Activated CD8-positive, alpha-beta T cell treated with anti-CD3 and anti-CD28 coated beads, Interleukin-2, amount 10 ng/mL, durations not matched to agents 7 days and 5 days (primary cell): ENCODE results near the gene DNASE1L3. TPM values are rescaled to one million over a fixed set of nuclear protein-coding genes. Genes with fewer than 3 reads are reported as not detected.

Experiments
- ATAC-seq: fragments of 150-1000 bp; cut with Tn5 transposase; one replicate; pipeline ENCODE4 v1.10.0; 2021; ENCODE audit warnings: moderate library complexity
- CTCF ChIA-PET: fragments of 350-600 bp; sonication (Branson Sonifier 250); formaldehyde crosslinking; loops from one replicate; lab custom pipeline; 2021; ENCODE audit warnings: antibody characterized with exemption; lab: Charles Lee
- POLR2A ChIA-PET: fragments of 350-600 bp; sonication (Branson Sonifier 250); formaldehyde crosslinking; loops from one replicate; lab custom pipeline; 2021; ENCODE audit warnings: antibody characterized with exemption; lab: Charles Lee
- DNase-seq: peaks from one replicate; pipeline ENCODE4 v3.0.0-alpha.2; 2020
- H3K27ac Mint-ChIP-seq: one replicate; pipeline ENCODE4 v1.8.0; 2021; ENCODE audit warnings: mild to moderate bottlenecking, mixed read lengths
- H3K27me3 Mint-ChIP-seq: one replicate; pipeline ENCODE4 v1.8.0; 2021; ENCODE audit warnings: low read depth, mixed read lengths
- H3K36me3 Mint-ChIP-seq: one replicate; pipeline ENCODE4 v1.8.0; 2021; ENCODE audit warnings: low read depth, mixed read lengths
- H3K4me1 Mint-ChIP-seq: one replicate; pipeline ENCODE4 v1.8.0; 2021; ENCODE audit warnings: low read depth, mixed read lengths
- H3K4me3 Mint-ChIP-seq: one replicate; pipeline ENCODE4 v1.8.0; 2021; ENCODE audit warnings: mild to moderate bottlenecking, mixed read lengths
- H3K9me3 Mint-ChIP-seq: one replicate; pipeline ENCODE4 v1.8.0; 2022; ENCODE audit warnings: mixed read lengths; ENCODE audit not compliant: insufficient read depth
- total RNA-seq, 2 experiments: library from RNA; stranded (reverse); gene quantifications; one replicate each; pipeline ENCODE4 v1.2.3, GENCODE V29; 2021

The DNASE1L3 gene
- total RNA-seq, 2 experiments from 2014 or later, result not detected

GRCh38 chr3:58152225-58153015 is 58.4 kb downstream of the DNASE1L3 start:
- no peaks in the 10 kb centered on the region for H3K36me3 Mint-ChIP-seq
- CTCF ChIA-PET, result no interaction called here
- no peak for DNase-seq

GRCh38 chr3:58151637-58152036 is 59.1 kb downstream of the DNASE1L3 start:
- H3K9me3 Mint-ChIP-seq, result no peaks in the 10 kb centered on the region
- ATAC-seq (no peak), DNase-seq (no peak)
- no peak overlapping the region for H3K4me3 Mint-ChIP-seq
- no peak overlapping the region for H3K27ac Mint-ChIP-seq
- H3K36me3 Mint-ChIP-seq, result no peaks in the 10 kb centered on the region
- H3K4me1 Mint-ChIP-seq, result no peaks in the 10 kb centered on the region
- ChIA-PET CTCF (no interaction called here), POLR2A (no interaction called here)
- no peaks in the 10 kb centered on the region for H3K27me3 Mint-ChIP-seq

More at GRCh38 chr3:58152225-58153015, 58.4 kb downstream of the DNASE1L3 start:
- Mint-ChIP-seq H3K4me3 (no peak overlapping the region), H3K27ac (no peak overlapping the region), H3K4me1 (no peaks in the 10 kb centered on the region), H3K27me3 (no peaks in the 10 kb centered on the region), H3K9me3 (no peaks in the 10 kb centered on the region)
- ATAC-seq, result no peak
- POLR2A ChIA-PET, result no interaction called here

- CTCF ChIA-PET, result interaction anchor here (0.9 kb wide), 1 partner anchor 66 kb away, joined by 3 read pairs; no protein-coding TSS in a partner anchor
- ATAC-seq (no peak), DNase-seq (no peak)
- Mint-ChIP-seq H3K4me1 (no peaks in the 10 kb centered on the region), H3K4me3 (no peak overlapping the region), H3K27me3 (no peaks in the 10 kb centered on the region), H3K27ac (no peak overlapping the region), H3K36me3 (no peaks in the 10 kb centered on the region), H3K9me3 (no peaks in the 10 kb centered on the region)
- POLR2A ChIA-PET, result no interaction called here
These were observed 60.0 kb downstream of the DNASE1L3 start for GRCh38 chr3:58150810-58151199.

- H3K36me3 Mint-ChIP-seq, result no peaks in the 10 kb centered on the region
These were observed 60.5 kb downstream of the DNASE1L3 start for GRCh38 chr3:58150130-58150809.

GRCh38 chr3:58148049-58148448 is 62.7 kb downstream of the DNASE1L3 start:
- ChIA-PET POLR2A (no interaction called here), CTCF (interaction anchor here (0.6 kb wide), 1 partner anchor 40 kb away, joined by 3 read pairs; no protein-coding TSS in a partner anchor)
- no peaks in the 10 kb centered on the region for H3K36me3 Mint-ChIP-seq
- no peak overlapping the region for H3K27ac Mint-ChIP-seq
- ATAC-seq, result no peak
- H3K4me1 Mint-ChIP-seq, result no peaks in the 10 kb centered on the region
- H3K9me3 Mint-ChIP-seq, result no peaks in the 10 kb centered on the region
- H3K27me3 Mint-ChIP-seq, result no peaks in the 10 kb centered on the region
- H3K4me3 Mint-ChIP-seq, result no peak overlapping the region
- DNase-seq, result no peak

More at GRCh38 chr3:58150130-58150809, 60.5 kb downstream of the DNASE1L3 start:
- CTCF ChIA-PET, result interaction anchor here (0.9 kb wide), 1 partner anchor 67 kb away, joined by 3 read pairs; no protein-coding TSS in a partner anchor
- POLR2A ChIA-PET, result no interaction called here
- no peak overlapping the region for H3K27ac Mint-ChIP-seq
- DNase-seq (no peak), ATAC-seq (no peak)
- no peak overlapping the region for H3K4me3 Mint-ChIP-seq
- no peaks in the 10 kb centered on the region for H3K9me3 Mint-ChIP-seq
- H3K4me1 Mint-ChIP-seq, result no peaks in the 10 kb centered on the region
- H3K27me3 Mint-ChIP-seq, result no peaks in the 10 kb centered on the region

- no peaks in the 10 kb centered on the region for H3K27me3 Mint-ChIP-seq
- POLR2A ChIA-PET, result no interaction called here
- DNase-seq (no peak), ATAC-seq (no peak)
- no peaks in the 10 kb centered on the region for H3K36me3 Mint-ChIP-seq
- H3K9me3 Mint-ChIP-seq, result no peaks in the 10 kb centered on the region
- no peak overlapping the region for H3K27ac Mint-ChIP-seq
- H3K4me3 Mint-ChIP-seq, result no peak overlapping the region
- H3K4me1 Mint-ChIP-seq, result no peaks in the 10 kb centered on the region
- CTCF ChIA-PET, result no interaction called here
These were observed 66.1 kb downstream of the DNASE1L3 start for GRCh38 chr3:58144478-58145325.

GRCh38 chr3:58143417-58144055 is 67.2 kb downstream of the DNASE1L3 start:
- ATAC-seq, result no peak
- no peaks in the 10 kb centered on the region for H3K4me1 Mint-ChIP-seq
- H3K36me3 Mint-ChIP-seq, result no peaks in the 10 kb centered on the region
- DNase-seq, result no peak
- no peak overlapping the region for H3K27ac Mint-ChIP-seq
- H3K4me3 Mint-ChIP-seq, result no peak overlapping the region
- POLR2A ChIA-PET, result no interaction called here
- H3K9me3 Mint-ChIP-seq, result no peaks in the 10 kb centered on the region
- no peaks in the 10 kb centered on the region for H3K27me3 Mint-ChIP-seq
- CTCF ChIA-PET, result interaction anchor here (1.0 kb wide), 1 partner anchor 23 kb away, joined by 3 read pairs; no protein-coding TSS in a partner anchor

Other genes starting within 250 kb of the DNASE1L3 start
- 10 to 100 TPM; 14.1 to 15.9 TPM for gene FLNB, start 202.6 kb downstream of the DNASE1L3 start, total RNA-seq
- gene ABHD6, start 26.8 kb upstream of the DNASE1L3 start, total RNA-seq, result 1 to 10 TPM; 4.0 to 4.4 TPM
- gene RPP14, start 95.3 kb upstream of the DNASE1L3 start, total RNA-seq, result 10 to 100 TPM; 12.8 to 15.1 TPM
- 1 to 10 TPM; 7.6 to 8.1 TPM for gene HTD2, start 95.5 kb upstream of the DNASE1L3 start, total RNA-seq
- 10 to 100 TPM; 31.5 to 33.4 TPM for gene PXK, start 121.9 kb upstream of the DNASE1L3 start, total RNA-seq
- gene PDHB, start 222.9 kb upstream of the DNASE1L3 start, total RNA-seq, result 10 to 100 TPM; 48.9 to 50.3 TPM